Activated gamma-delta T cell (primary cell): ENCODE measurements around the gene CSRP1.

Experiments
- DNase-seq: peaks from one replicate; lab custom pipeline; 2025; lab: John Stamatoyannopoulos, UW

The CSRP1 gene

GRCh38 chr1:201513498-201514243, 6.7 kb upstream of the CSRP1 start:
- DNase-seq: no peak

GRCh38 chr1:201511941-201512539, 5.1 kb upstream of the CSRP1 start:
- DNase-seq: no peak

GRCh38 chr1:201511396-201511940, 4.5 kb upstream of the CSRP1 start:
- no peak for DNase-seq

GRCh38 chr1:201510734-201511133, 3.8 kb upstream of the CSRP1 start:
- DNase-seq: no peak

GRCh38 chr1:201509601-201510374, 2.9 kb upstream of the CSRP1 start:
- DNase-seq: no peak

GRCh38 chr1:201508809-201509208, 1.9 kb upstream of the CSRP1 start:
- no peak for DNase-seq

- DNase-seq: no peak
Observed at GRCh38 chr1:201507360-201507675, 395 bp upstream of the CSRP1 start.

GRCh38 chr1:201506092-201506491, 831 bp downstream of the CSRP1 start:
- no peak for DNase-seq

GRCh38 chr1:201505503-201505890, 1.4 kb downstream of the CSRP1 start:
- no peak for DNase-seq

GRCh38 chr1:201504799-201505502, 2.0 kb downstream of the CSRP1 start:
- DNase-seq: no peak

- DNase-seq: no peak
Observed at GRCh38 chr1:201504179-201504631, 2.7 kb downstream of the CSRP1 start.

GRCh38 chr1:201503397-201504176, 3.3 kb downstream of the CSRP1 start:
- DNase-seq: no peak

GRCh38 chr1:201502511-201502857, 4.4 kb downstream of the CSRP1 start:
- DNase-seq: no peak

- DNase-seq: no peak
Observed at GRCh38 chr1:201501812-201502510, 5.0 kb downstream of the CSRP1 start.

GRCh38 chr1:201501144-201501543, 5.8 kb downstream of the CSRP1 start:
- no peak for DNase-seq

GRCh38 chr1:201500670-201501120, 6.2 kb downstream of the CSRP1 start:
- no peak for DNase-seq

- DNase-seq: no peak
Observed at GRCh38 chr1:201499795-201500669, 6.9 kb downstream of the CSRP1 start.

- no peak for DNase-seq
Observed at GRCh38 chr1:201499191-201499590, 7.7 kb downstream of the CSRP1 start.

GRCh38 chr1:201498621-201499020, 8.3 kb downstream of the CSRP1 start:
- DNase-seq: no peak
